ENCODE results near the gene TOX3.
A peak's percentile ranks its signal among the peaks of the same experiment; 100 is the strongest.

TOX3 gene

DNA sequence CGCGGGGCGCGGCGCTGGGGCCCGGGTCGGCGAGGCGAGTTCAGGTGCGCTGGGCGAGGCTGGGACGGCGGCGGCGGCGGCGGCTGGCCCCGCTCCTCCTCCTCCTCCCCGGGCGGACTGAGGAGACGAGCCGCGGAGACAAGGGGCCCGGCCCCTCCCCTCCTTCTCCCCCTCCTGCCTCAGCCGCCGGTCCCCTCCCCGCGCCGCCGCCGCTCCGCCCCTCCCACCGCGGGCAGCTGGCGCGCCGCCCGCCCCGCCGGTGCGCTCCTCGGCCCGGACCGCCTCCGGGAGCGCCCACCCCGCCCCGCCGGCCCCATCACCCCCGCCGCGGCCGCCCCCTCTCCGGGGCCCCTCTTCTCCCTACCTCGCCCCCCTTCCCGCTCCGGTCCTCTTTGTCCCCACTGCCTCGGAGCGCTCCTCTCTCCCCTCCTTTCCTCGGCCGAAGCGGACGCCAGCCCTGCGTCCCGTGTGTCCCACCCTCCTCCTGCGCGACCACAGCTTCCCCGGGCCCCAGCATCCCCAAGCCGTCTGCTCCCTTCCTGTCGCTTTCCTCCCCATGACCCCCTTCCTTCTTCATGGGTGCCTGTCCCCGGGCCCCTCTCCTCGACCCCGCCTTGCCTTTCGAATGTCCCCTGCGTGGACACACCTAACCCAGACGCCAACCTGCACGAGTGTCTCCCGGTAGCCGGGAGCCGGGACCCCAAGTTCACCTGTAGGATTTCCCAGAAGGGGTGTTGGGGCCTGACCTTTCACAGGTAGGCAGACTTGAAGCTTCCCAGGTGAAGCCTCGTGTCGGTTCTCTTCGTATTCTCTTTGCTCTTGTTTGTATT lies at the start of gene TOX3:
Gene TOX3 (minus strand): TSS at position 140 of the 830 bp plus-strand sequence. CDS start 420 bp downstream, outside the sequence.
- Mint-ChIP-seq H3K36me3 (no peaks in the 10 kb centered on the region), H3K4me3 (peak within 1 kb of the TSS; percentile 56)

DNA sequence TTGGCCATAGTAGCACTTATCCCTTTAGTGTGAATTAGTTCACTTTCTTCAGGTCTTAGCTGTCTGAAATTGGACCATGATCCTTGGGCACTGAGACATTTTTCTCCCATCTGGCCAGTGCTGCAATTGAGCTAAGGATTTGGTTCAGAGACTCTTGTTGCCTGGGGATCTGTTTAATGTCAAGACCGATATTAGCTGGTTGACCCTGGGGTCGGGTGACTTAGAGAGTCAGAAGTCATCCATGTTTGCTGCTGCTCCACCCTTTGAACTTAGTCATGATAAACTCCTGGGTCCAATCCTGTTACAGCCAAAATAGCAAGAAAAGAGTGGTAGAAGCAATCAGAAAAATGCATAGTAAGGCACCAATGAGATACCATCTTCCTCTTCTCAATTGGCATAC lies 45.8 kb upstream of the TOX3 start:
- Mint-ChIP-seq H3K27me3 (no peaks in the 10 kb centered on the region), H3K4me1 (no peaks in the 10 kb centered on the region), H3K4me3 (no peak overlapping the region), H3K27ac (no peak overlapping the region), H3K9me3 (no peaks in the 10 kb centered on the region), H3K36me3 (no peaks in the 10 kb centered on the region)
- no peak for ATAC-seq

More for the DNA sequence above, at the start of gene TOX3:
- Mint-ChIP-seq H3K4me1 (peaks cover 14% of the 10 kb centered on the region), H3K27ac (no peak within 1 kb of the TSS), H3K9me3 (no peaks in the 10 kb centered on the region), H3K27me3 (peaks cover 51% of the 10 kb centered on the region)
- ATAC-seq = no peak

DNA sequence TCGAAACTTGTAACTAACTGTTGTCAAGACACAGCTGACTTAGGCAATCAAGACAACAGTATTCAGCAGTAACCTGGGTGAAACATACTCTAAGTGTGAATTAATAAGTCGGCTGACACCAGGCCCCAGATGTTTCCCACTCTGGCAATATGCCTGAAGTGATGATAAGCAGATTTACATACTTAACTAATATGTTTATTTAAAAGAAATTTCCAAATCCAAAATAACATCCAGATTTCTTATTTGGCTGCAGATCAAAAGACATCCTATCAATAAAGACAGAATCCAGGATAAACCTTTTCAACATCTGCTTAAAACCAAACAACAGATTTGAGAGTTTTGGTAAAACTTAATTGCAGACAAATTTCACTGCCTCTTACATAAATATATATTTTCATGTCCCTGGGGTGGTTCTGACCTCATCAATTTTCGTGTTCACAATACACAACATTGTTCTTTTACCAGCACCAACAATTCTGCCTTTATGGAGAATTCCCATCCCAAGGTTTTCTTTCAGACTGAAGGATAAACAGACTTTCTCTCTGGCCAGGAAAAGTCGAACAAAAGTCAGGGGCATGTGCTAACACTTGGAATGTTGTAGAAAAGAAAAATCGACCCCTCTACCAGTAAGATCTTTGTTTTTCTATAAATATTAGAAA lies 45.1 kb upstream of the TOX3 start:
- no peaks in the 10 kb centered on the region for H3K4me1 Mint-ChIP-seq
- H3K36me3 Mint-ChIP-seq = no peaks in the 10 kb centered on the region
- H3K4me3 Mint-ChIP-seq = no peak overlapping the region
- H3K27me3 Mint-ChIP-seq = no peaks in the 10 kb centered on the region
- H3K9me3 Mint-ChIP-seq = no peaks in the 10 kb centered on the region
- no peak overlapping the region for H3K27ac Mint-ChIP-seq
- ATAC-seq = no peak

DNA sequence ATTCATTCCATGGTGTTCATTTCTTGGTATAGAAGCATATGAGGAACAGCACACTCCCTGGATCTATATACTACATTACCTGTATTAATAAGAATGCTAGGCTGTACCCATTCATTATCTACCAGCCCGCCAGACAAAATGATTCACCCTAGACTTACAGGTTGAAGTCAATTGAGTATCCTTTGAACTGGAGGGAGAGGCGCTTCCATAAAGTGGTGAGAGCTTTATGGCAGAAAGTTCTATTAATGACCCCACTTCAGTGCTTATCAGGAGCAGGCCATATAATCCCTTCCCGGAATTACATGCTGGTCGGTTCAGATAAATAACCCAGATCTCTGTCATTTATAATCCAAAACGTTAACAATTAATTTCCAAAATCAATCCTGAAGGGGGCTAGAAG lies 44.5 kb upstream of the TOX3 start:
- no peak for ATAC-seq
- no peaks in the 10 kb centered on the region for H3K9me3 Mint-ChIP-seq
- H3K27ac Mint-ChIP-seq = no peak overlapping the region
- H3K36me3 Mint-ChIP-seq = no peaks in the 10 kb centered on the region
- no peaks in the 10 kb centered on the region for H3K27me3 Mint-ChIP-seq
- H3K4me1 Mint-ChIP-seq = no peaks in the 10 kb centered on the region
- no peak overlapping the region for H3K4me3 Mint-ChIP-seq

DNA sequence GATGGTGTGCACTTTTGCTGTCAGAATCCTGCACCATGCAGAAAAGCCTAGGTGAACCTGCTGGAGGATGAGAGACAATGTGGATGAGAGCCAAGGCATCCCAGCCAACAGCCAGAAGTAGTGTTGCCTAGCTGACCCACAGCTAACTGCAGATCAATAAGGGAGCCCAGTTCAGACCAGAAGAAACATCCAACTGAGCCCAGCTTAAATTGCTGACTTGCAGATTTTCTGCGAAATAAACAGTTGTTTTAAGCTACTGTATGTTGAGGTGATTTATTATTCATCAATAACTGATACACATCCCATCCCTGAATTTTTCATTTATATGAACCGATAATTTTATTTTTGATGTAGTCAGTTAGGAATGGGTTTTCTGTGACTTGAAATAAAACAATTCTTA lies 39.2 kb upstream of the TOX3 start:
- Mint-ChIP-seq H3K36me3 (no peaks in the 10 kb centered on the region), H3K9me3 (peaks cover 3% of the 10 kb centered on the region), H3K4me1 (no peaks in the 10 kb centered on the region), H3K4me3 (no peak overlapping the region), H3K27me3 (no peaks in the 10 kb centered on the region), H3K27ac (no peak overlapping the region)
- ATAC-seq = no peak

DNA sequence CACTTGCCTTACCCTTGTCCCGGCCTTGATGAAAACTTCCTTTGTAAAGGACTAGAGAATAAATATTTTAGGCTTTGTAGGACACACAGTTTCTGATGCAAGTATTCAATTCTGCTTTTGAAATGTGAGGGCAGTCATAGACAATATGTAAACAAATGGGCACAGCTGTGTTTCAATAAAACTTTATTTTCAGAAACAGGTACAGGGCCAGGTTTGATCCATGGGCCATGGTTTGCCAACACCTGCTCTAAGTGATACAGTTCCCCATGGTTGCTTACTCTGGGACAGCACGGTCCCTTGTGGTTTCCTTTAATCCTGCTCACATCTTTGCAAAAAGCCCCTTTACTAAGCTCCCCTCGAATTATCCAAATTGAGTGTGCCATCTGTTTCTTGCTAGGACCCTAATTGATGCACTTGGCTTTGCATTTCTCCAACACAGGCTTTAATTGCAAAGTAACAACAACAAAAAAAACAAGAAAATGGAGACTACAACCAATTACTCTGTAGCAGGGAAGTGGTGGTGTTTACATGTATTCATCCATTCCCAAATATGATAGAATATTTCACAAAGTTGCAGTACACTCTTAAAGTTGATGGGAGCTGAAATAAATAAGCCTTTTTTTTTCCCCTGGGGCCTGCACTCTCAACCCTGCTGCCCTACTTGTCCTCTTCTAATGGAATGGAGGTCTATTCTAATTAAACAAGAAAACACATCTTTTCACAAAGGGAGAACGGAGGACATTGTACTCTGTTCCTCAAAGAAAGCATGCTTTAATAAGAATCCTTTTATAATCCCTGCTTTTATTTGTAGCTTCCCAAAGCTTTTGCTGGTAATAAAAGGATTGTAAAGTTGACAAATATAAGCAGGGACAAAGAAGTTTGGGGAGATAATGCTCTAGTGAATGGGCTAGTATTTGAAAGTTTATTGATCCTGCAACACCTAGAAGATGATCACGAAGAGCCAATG lies 37.7 kb upstream of the TOX3 start:
- Mint-ChIP-seq H3K36me3 (no peaks in the 10 kb centered on the region), H3K4me3 (no peak overlapping the region), H3K9me3 (peaks cover 3% of the 10 kb centered on the region), H3K27me3 (no peaks in the 10 kb centered on the region), H3K27ac (no peak overlapping the region), H3K4me1 (no peaks in the 10 kb centered on the region)
- no peak for ATAC-seq

DNA sequence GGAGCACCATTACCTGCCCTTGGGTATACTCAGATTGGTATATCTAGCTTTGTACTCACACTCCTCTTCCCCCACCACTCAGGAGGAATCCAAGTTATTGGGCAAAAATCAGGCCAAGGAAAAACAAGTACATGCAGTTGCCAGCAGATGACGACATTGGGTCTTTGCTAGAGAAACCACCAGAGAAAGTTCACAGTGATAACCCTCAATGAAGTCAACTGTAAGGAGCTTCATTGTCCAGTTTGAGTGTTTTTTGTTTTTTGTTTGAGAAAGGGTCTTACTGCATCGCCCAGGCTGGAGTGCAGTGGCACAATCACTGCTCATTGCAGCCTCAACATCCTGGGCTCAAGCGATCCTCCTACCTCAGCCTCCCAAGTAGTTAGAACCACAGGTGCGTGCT lies 34.6 kb upstream of the TOX3 start:
- H3K9me3 Mint-ChIP-seq = peaks cover 3% of the 10 kb centered on the region
- no peak for ATAC-seq
- no peaks in the 10 kb centered on the region for H3K27me3 Mint-ChIP-seq
- no peaks in the 10 kb centered on the region for H3K4me1 Mint-ChIP-seq
- H3K36me3 Mint-ChIP-seq = no peaks in the 10 kb centered on the region
- no peak overlapping the region for H3K27ac Mint-ChIP-seq
- no peak overlapping the region for H3K4me3 Mint-ChIP-seq

DNA sequence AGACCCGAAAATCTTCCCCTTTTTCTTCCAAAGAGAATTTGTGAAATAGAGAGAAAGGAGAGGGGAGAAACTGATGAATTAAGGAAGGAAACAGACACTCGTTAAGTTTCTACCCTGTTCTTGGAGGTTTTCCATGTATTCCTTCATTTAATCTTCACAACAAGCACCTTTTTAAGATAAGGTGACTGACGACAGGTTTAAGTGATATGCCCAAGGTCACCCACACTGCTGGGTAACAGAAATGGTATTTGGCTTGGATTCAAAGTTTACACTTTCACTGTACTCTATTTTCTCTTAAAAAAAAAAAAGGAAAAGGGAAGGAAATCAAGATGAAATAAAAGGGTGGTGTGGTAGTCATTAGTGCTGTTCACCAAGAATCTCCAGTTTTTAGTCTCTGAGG lies 33.5 kb upstream of the TOX3 start:
- no peak overlapping the region for H3K4me3 Mint-ChIP-seq
- peaks cover 3% of the 10 kb centered on the region for H3K9me3 Mint-ChIP-seq
- no peak overlapping the region for H3K27ac Mint-ChIP-seq
- no peaks in the 10 kb centered on the region for H3K27me3 Mint-ChIP-seq
- ATAC-seq = no peak
- no peaks in the 10 kb centered on the region for H3K36me3 Mint-ChIP-seq
- H3K4me1 Mint-ChIP-seq = no peaks in the 10 kb centered on the region

DNA sequence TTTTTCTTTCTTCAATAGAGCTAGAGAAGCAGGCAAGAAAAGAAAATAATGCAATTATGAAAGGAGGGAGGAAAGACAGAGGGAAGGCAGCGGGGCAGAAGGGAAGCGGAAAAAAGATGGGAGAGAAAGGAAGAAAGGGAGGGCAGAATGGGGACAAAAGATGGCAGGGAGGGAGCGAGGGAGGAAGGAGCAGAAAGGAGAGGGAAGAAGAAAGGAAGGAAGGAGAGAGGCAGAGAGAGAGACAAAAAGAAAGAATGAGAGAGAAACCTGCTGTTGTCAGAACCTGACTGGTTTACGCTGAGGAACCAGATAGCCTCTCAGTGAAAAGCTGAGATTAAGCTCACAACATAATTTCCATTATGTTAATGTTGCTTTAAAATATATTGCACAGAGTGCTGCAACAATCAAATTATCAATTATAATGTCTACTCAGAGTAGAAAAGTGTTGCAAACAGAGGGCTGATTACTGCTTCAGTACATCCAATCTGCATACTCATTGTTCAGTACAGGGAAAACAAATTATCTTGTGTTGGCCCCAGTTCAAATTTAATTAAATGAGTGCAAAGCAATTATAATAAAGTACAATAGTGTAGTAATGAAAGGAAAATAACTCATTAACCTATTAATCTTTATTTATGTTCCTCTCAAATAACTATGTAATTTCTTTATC lies 32.0 kb upstream of the TOX3 start:
- no peak overlapping the region for H3K27ac Mint-ChIP-seq
- H3K4me3 Mint-ChIP-seq = no peak overlapping the region
- no peaks in the 10 kb centered on the region for H3K27me3 Mint-ChIP-seq
- ATAC-seq = no peak
- H3K36me3 Mint-ChIP-seq = no peaks in the 10 kb centered on the region
- no peaks in the 10 kb centered on the region for H3K4me1 Mint-ChIP-seq
- peaks cover 3% of the 10 kb centered on the region for H3K9me3 Mint-ChIP-seq

DNA sequence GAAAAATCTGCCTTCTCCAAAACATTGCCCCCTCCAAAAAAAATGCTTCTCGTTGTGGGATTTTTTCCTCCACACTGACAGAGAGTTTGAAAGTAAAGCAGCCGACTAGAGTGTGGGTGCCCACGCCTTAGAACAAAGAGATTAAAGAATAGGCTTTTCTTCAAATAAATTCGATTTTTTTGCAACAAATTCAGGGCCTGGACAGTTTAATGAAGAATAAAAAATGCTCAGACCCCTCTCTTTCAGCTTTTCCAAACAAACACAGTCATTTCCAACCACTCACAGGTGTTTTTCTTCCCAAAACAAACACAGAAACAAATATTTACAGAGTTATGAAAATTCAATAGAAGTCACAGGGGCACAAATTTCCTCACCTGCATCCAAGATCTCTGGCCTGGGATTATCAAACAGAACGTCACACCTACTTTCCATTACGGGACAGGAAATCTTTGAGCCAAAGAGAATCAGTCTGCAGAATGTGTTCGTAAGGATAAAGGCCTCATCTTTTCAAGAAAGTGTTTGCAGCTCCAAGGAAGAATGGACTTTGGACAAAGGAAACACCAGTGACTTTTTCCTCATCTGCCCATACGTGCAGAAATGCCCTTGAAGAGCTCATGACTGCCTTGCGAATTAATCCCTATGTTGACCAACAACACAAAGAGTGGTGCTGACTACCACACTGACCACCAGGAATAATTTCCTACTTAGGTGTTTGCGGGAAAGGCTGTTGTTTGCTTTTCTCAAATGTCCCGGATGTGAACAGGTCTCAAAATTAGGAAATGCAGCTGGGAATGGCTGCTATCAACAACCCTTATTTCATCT lies 31.3 kb upstream of the TOX3 start:
- Mint-ChIP-seq H3K9me3 (peaks cover 3% of the 10 kb centered on the region), H3K27me3 (no peaks in the 10 kb centered on the region), H3K4me3 (no peak overlapping the region), H3K27ac (no peak overlapping the region), H3K4me1 (no peaks in the 10 kb centered on the region), H3K36me3 (no peaks in the 10 kb centered on the region)
- ATAC-seq = no peak

DNA sequence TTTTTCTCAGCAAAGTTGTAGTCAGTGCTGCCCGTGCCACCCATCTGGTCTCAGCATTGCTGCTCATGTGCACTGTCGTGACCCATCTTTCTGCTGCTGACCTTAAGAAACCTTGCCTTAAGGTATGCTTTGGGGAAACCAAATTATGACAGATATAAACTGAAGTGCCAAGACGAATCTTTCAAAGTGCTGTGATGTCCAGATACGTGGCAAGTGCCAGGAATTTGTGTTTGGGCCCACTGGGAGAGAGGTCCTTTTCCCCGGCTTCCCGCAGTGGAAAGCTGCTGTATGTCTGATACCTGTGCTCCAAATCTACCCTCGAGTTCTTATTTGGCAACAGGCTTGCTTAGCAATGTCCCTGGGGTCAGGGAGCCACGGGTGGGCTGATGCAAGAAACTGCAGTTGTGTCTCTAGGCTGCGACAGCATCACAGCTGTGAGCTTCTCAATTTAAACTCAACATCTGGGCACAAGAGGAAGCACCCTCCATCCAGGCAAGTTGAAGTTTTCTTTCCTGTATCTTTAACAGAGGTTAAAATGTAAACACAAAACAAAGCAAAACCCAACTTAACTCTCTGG lies 30.3 kb upstream of the TOX3 start:
- H3K36me3 Mint-ChIP-seq = no peaks in the 10 kb centered on the region
- H3K4me1 Mint-ChIP-seq = no peaks in the 10 kb centered on the region
- H3K27me3 Mint-ChIP-seq = no peaks in the 10 kb centered on the region
- H3K4me3 Mint-ChIP-seq = no peak overlapping the region
- peaks cover 3% of the 10 kb centered on the region for H3K9me3 Mint-ChIP-seq
- no peak overlapping the region for H3K27ac Mint-ChIP-seq
- no peak for ATAC-seq

DNA sequence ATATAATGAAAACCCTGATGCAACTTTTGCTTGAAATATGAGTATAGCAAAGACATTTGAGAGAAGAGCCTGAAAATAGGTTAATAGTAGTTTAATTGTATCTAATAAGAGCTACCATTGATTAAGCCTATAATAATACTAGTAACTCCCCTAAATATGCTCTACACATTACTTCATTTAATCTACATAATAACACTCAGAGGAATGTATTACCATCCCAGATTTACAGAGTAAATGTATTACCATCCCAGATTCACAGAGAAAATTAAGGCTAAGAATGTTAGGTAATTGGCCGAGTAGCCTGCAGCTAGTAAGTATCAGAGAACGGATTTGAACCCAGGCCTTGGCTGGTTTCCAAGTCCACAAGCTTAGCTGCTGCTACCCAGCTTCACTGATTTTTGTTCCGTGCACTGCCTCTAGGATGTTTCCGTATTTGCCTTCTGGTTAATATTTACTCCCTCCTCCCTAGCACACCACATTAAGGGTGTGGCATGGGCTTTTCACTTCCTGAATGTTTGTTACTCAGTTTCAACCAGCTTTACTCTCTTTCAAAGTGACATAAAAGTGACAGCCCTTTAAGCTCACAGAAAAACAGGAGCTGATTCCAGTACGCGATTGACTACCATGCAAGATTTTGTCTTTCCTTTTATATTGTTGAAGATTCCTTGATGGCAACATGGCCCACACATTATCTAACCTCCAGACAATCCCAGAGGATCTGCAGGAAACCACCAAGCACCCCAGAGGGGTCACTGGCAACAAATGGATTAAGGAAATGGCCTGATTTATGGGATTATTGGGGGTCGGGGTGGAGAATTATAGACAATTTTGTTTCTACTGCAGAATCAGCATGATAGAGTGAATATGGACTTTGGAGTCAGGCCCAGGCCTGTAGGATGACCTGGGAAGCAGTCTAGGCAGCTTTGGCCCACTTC lies 26.7 kb upstream of the TOX3 start:
- Mint-ChIP-seq H3K9me3 (peaks cover 9% of the 10 kb centered on the region), H3K4me3 (no peak overlapping the region), H3K27ac (no peak overlapping the region), H3K27me3 (no peaks in the 10 kb centered on the region), H3K4me1 (no peaks in the 10 kb centered on the region), H3K36me3 (no peaks in the 10 kb centered on the region)
- ATAC-seq = no peak

DNA sequence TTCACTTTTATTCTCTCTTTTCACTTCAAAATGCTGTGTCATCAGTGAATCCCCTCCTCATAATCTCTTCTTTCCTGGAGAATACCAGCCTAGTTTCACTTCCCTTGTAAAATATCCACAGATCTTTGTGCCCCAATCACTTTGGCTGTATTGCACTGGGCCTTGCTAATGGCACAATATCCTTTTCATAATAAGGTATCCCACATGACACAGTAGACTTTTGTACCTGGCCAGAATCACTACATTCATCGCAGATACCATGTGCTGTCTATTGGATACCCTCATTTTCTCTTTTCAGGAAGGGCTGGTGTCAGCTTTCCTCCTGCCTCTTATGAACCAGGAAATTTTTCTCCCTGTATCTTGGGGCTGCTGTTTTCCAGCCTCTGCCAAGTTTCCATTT lies 25.7 kb upstream of the TOX3 start:
- ATAC-seq = no peak
- H3K9me3 Mint-ChIP-seq = peaks cover 9% of the 10 kb centered on the region
- no peaks in the 10 kb centered on the region for H3K36me3 Mint-ChIP-seq
- H3K27me3 Mint-ChIP-seq = no peaks in the 10 kb centered on the region
- no peaks in the 10 kb centered on the region for H3K4me1 Mint-ChIP-seq
- H3K27ac Mint-ChIP-seq = no peak overlapping the region
- H3K4me3 Mint-ChIP-seq = no peak overlapping the region

All from stimulated activated memory B cell treated with anti-CD40 and anti-IgM and Interleukin-4, amounts not matched to agents 10 μg/mL and 1 μg/mL and 100 μg/mL, for 72 hours (primary cell).